PC-9 (cell line): ENCODE data around the gene SYT7.

Experiments used
- EZH2 ChIP-seq: fragments of 200-600 bp; sonication (generic); IDR thresholded peaks from 2 replicates; pipeline ENCODE4 v1.8.0; 2017; ENCODE audit warnings: antibody characterized with exemption, low read depth
- TF ChIP-seq, protein P1 (sequence below): fragments of 200-600 bp; sonication (generic); conservative IDR thresholded peaks from 2 replicates; pipeline ENCODE4 v1.6.1; 2017; ENCODE audit warnings: mixed run types, antibody characterized with exemption, mild to moderate bottlenecking, moderate library complexity

DNA sequence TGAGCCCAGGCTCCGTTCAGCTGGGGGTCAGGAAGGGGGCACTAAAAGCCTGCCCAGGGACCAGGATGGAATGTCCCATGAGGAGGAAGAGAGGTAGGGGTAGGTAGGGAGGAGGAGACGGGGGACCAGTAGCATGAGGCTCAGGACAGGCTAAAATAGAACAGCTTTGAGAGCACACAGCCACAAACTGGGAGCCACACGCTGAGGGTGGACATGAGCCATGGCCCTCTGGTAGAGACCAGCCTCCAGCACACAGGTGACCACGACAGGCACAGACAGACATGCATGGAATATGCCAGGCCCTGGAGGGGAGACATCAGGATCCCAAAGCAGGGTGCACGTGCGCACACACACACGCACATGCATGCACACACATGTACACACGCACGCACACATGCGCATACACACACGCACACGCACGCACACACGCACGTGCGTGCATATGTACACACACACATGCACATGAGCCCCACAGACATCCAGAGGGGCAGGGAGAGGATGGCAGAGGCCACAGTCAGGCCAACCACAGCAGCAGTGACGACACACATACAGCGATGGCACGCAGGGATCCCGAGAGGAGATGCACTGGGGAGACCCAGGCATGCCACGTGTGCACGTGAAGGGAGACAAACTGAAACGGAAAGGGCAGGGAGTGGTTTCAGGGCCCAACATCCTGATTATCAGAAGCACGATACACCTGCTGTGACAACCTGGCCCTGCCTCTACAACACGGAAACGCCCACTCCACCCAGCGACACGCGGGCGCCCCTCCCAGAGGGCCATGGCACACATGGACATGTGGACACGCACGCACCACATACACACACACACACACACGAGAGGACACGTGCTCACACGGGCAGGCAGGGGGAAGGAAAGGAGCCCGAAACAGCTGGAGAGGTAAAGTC is 46.6 kb downstream of the SYT7 start:
- TF ChIP-seq, protein P1, sequence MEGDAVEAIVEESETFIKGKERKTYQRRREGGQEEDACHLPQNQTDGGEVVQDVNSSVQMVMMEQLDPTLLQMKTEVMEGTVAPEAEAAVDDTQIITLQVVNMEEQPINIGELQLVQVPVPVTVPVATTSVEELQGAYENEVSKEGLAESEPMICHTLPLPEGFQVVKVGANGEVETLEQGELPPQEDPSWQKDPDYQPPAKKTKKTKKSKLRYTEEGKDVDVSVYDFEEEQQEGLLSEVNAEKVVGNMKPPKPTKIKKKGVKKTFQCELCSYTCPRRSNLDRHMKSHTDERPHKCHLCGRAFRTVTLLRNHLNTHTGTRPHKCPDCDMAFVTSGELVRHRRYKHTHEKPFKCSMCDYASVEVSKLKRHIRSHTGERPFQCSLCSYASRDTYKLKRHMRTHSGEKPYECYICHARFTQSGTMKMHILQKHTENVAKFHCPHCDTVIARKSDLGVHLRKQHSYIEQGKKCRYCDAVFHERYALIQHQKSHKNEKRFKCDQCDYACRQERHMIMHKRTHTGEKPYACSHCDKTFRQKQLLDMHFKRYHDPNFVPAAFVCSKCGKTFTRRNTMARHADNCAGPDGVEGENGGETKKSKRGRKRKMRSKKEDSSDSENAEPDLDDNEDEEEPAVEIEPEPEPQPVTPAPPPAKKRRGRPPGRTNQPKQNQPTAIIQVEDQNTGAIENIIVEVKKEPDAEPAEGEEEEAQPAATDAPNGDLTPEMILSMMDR: no peak
- TF ChIP-seq EZH2: no peak
